ENCODE results near the gene PQBP1.

PQBP1 gene

DNA sequence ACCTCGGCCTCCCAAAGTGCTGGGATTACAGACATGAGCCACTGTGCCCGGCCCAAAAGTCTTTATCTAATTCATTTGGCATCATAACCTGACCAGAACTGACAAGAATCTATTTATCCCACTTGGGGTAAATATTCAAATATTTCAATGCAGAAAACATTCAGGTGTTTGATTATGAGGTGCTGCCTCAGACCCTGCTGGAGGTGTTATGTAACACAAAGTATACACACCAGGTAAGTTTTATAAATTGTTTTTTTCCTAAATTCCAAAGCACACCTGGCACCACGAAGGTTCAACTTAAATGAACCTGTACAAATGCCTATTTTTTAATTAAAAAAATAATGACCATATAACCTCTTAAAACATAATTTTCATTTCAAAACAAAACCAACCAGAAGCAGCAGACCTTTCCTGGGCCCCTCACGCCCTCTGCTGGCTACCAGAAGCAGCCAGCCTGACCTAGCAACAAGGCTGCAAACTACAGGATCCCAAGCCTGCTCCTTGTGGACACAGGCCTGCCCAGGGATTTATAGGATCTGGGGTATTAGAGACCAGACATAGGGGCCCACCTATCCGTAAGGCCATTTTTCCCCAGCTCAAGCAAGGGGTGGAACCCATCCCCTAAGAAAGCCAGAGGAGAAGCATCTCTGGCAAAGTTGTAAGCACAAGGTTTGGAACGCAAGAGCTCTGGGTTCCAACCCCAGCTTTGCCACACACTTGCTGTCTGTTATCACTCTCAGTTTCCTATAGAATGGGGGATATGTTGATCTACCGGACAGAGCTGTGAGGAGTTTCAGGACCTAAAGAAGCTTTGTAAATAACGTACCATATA lies 48.0 kb downstream of the PQBP1 start:
- no peak for DNase-seq (ENCODE audit: low read depth)
- TF ChIP-seq, protein P1, sequence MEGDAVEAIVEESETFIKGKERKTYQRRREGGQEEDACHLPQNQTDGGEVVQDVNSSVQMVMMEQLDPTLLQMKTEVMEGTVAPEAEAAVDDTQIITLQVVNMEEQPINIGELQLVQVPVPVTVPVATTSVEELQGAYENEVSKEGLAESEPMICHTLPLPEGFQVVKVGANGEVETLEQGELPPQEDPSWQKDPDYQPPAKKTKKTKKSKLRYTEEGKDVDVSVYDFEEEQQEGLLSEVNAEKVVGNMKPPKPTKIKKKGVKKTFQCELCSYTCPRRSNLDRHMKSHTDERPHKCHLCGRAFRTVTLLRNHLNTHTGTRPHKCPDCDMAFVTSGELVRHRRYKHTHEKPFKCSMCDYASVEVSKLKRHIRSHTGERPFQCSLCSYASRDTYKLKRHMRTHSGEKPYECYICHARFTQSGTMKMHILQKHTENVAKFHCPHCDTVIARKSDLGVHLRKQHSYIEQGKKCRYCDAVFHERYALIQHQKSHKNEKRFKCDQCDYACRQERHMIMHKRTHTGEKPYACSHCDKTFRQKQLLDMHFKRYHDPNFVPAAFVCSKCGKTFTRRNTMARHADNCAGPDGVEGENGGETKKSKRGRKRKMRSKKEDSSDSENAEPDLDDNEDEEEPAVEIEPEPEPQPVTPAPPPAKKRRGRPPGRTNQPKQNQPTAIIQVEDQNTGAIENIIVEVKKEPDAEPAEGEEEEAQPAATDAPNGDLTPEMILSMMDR (IDR thresholded peaks at IDR 0.05; ENCODE audit: control insufficient read depth, extremely low read depth, insufficient read depth): peak; percentile 78
- no peak overlapping the region for H3K4me3 ChIP-seq (ENCODE audit: low read depth, low read length)

DNA sequence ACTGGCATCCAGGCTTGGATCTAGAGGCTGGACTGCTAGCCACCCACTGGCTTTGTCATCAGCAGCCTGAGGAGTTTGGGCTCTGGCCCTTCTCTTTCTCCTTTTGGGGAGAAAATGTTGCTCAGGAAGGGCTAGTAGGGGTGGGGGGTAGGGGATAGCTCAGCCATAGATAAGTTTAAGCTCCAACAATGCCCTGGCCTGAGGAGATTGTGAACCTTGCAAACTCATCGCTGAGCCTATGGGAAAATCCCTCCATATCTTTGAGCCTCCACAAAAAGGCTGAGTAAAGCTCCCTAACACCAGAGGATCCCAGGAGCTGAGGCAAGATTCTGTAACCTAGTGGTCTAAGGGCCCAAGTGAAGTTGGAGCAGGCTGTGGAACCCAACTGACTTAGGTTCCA lies 50.9 kb downstream of the PQBP1 start:
- TF ChIP-seq, protein P1 (IDR thresholded peaks at IDR 0.05; ENCODE audit: control insufficient read depth, extremely low read depth, insufficient read depth): no peak
- DNase-seq (ENCODE audit: low read depth): no peak
- no peak overlapping the region for H3K4me3 ChIP-seq (ENCODE audit: low read depth, low read length)
